ENCODE results near the gene NPIPA3.
"Not testable (repeated sequence)": the region's sequence is repeated elsewhere in the genome, so short reads cannot be mapped to it uniquely, and the experiment has no call there.

DNA sequence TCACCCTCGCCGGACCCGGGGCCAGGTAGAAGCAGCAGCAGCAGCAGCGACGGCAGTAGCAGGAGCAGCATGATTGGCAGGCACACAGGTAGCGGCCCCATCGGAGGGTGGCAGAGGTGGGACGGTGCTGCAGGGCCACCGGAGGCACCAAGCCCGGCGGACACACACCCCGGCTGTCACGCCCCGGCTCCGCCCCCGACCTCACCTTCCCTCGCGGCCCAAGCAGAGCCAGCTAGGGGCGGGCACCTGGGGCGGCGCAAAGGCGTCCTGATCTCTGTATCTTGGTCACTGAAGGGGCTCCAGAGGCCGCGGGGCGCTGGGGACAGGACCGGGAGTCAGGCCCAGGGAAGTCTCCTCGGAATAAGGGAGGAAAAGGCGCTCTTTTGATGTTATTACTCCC is 9.1 kb upstream of the NPIPA3 start, which contains the start of gene PLA2G10:
- TF ChIP-seq, protein P1, sequence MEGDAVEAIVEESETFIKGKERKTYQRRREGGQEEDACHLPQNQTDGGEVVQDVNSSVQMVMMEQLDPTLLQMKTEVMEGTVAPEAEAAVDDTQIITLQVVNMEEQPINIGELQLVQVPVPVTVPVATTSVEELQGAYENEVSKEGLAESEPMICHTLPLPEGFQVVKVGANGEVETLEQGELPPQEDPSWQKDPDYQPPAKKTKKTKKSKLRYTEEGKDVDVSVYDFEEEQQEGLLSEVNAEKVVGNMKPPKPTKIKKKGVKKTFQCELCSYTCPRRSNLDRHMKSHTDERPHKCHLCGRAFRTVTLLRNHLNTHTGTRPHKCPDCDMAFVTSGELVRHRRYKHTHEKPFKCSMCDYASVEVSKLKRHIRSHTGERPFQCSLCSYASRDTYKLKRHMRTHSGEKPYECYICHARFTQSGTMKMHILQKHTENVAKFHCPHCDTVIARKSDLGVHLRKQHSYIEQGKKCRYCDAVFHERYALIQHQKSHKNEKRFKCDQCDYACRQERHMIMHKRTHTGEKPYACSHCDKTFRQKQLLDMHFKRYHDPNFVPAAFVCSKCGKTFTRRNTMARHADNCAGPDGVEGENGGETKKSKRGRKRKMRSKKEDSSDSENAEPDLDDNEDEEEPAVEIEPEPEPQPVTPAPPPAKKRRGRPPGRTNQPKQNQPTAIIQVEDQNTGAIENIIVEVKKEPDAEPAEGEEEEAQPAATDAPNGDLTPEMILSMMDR (conservative IDR thresholded peaks at IDR 0.05; ENCODE audit: low read length): not testable (repeated sequence)
- not testable (repeated sequence) for TF ChIP-seq EZH2phosphoT487 (IDR thresholded peaks at IDR 0.05; ENCODE audit: borderline replicate concordance, low read depth, low read length)

All from OCI-LY7 (cell line).